ENCODE results near the gene CYTH1. TPM values are rescaled to one million over a fixed set of nuclear protein-coding genes. Genes with fewer than 3 reads are reported as not detected.

Gene CYTH1
- polyA plus RNA-seq, 2 of the 4 experiments (the other 2 are of a cell fraction), result 38.5 to 46.2 TPM

DNA sequence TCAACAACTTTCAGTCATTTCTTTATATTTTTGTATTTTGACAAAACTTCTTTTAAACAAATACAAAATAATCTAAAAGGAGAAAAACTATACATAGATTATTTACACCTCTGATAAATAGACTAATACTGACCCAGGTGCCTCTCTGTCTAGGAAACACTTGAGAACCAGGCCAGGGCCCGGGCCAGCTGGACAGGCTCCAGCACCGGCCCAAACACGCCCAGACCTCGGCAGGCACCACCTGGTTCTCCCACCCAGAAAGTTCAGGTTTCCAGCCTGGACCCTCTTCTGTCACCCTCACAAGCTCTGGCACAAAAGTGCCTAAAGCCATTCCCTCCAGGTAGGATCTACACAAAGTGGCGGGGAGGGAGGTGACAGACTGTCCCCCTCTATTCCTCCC, 107.9 kb downstream of the CYTH1 start:
- TF ChIP-seq PHF8 (IDR thresholded peaks at IDR 0.05; ENCODE audit: borderline replicate concordance, low read depth) (no peak), RAD21 (conservative IDR thresholded peaks at IDR 0.05 in 1 of 2, IDR thresholded peaks at IDR 0.05 in 1 of 2) (no peak), FOSL2 (IDR thresholded peaks at IDR 0.05) (no peak), FOSL2 (CRISPR knock-in tag; IDR thresholded peaks at IDR 0.05) (no peak), KDM5A (IDR thresholded peaks at IDR 0.05) (no peak), ZFP36 (IDR thresholded peaks at IDR 0.05; ENCODE audit: borderline replicate concordance, partially characterized antibody) (no peak), ZSCAN20 (CRISPR knock-in tag; IDR thresholded peaks at IDR 0.05) (no peak), MAZ (IDR thresholded peaks at IDR 0.05; ENCODE audit: borderline replicate concordance, low read depth, low read length) (no peak), SREBF2 (IDR thresholded peaks at IDR 0.05) (no peak), ZNF302 (CRISPR knock-in tag; IDR thresholded peaks at IDR 0.05) (no peak), HOXA7 (CRISPR knock-in tag; IDR thresholded peaks at IDR 0.05) (no peak), CBX8 (IDR thresholded peaks at IDR 0.05) (no peak), HDAC2 (IDR thresholded peaks at IDR 0.05) (no peak), CBX2 (IDR thresholded peaks at IDR 0.05; ENCODE audit: borderline replicate concordance, low read depth) (no peak), FOXS1 (CRISPR knock-in tag; IDR thresholded peaks at IDR 0.05) (no peak), HOXB13 (CRISPR knock-in tag; IDR thresholded peaks at IDR 0.05; ENCODE audit: low read depth) (no peak), CEBPB (IDR thresholded peaks at IDR 0.05) (no peak)
- TF ChIP-seq, protein P1, sequence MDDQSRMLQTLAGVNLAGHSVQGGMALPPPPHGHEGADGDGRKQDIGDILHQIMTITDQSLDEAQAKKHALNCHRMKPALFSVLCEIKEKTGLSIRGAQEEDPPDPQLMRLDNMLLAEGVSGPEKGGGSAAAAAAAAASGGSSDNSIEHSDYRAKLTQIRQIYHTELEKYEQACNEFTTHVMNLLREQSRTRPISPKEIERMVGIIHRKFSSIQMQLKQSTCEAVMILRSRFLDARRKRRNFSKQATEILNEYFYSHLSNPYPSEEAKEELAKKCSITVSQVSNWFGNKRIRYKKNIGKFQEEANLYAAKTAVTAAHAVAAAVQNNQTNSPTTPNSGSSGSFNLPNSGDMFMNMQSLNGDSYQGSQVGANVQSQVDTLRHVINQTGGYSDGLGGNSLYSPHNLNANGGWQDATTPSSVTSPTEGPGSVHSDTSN (IDR thresholded peaks at IDR 0.05), result no peak
- TF ChIP-seq, protein P2, sequence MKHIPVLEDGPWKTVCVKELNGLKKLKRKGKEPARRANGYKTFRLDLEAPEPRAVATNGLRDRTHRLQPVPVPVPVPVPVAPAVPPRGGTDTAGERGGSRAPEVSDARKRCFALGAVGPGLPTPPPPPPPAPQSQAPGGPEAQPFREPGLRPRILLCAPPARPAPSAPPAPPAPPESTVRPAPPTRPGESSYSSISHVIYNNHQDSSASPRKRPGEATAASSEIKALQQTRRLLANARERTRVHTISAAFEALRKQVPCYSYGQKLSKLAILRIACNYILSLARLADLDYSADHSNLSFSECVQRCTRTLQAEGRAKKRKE (CRISPR knock-in tag; IDR thresholded peaks at IDR 0.05; ENCODE audit: low read depth), result no peak
- TF ChIP-seq, protein P3, sequence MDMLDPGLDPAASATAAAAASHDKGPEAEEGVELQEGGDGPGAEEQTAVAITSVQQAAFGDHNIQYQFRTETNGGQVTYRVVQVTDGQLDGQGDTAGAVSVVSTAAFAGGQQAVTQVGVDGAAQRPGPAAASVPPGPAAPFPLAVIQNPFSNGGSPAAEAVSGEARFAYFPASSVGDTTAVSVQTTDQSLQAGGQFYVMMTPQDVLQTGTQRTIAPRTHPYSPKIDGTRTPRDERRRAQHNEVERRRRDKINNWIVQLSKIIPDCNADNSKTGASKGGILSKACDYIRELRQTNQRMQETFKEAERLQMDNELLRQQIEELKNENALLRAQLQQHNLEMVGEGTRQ (IDR thresholded peaks at IDR 0.05), result no peak
- TF ChIP-seq, protein P4, sequence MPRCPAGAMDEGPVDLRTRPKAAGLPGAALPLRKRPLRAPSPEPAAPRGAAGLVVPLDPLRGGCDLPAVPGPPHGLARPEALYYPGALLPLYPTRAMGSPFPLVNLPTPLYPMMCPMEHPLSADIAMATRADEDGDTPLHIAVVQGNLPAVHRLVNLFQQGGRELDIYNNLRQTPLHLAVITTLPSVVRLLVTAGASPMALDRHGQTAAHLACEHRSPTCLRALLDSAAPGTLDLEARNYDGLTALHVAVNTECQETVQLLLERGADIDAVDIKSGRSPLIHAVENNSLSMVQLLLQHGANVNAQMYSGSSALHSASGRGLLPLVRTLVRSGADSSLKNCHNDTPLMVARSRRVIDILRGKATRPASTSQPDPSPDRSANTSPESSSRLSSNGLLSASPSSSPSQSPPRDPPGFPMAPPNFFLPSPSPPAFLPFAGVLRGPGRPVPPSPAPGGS (IDR thresholded peaks at IDR 0.05), result no peak
- H3K4me2 ChIP-seq, result no peak overlapping the region
- no peak for ATAC-seq
- DNase-seq (ENCODE audit: low read depth in 1 of 2, low spot score in 1 of 2), result no peak
- FAIRE-seq, result no peak
- 87% methylated on average over 5 of the region's 5 CpGs for WGBS (ENCODE audit: missing lambda C conversion rate)
- no peaks in the 10 kb centered on the region for H3K9me3 ChIP-seq
- H3K27ac ChIP-seq, result peak overlapping the region in 1 of 2 experiments; percentile 65; a peak in 3 of 6 replicates
- peaks cover 42% of the 10 kb centered on the region for H3K4me1 ChIP-seq
- POLR2A ChIA-PET, result interaction anchor here (1.2 kb wide), 1 partner anchor 9 kb away, joined by 3 read pairs; no protein-coding TSS in a partner anchor
- H3K4me3 ChIP-seq, result no peak overlapping the region
- CTCF ChIA-PET, result interaction anchor here (0.7 to 7.1 kb wide), 8 partner anchors 9 to 177 kb away, joined by 3 to 69 read pairs (median 5); no protein-coding TSS in a partner anchor

DNA sequence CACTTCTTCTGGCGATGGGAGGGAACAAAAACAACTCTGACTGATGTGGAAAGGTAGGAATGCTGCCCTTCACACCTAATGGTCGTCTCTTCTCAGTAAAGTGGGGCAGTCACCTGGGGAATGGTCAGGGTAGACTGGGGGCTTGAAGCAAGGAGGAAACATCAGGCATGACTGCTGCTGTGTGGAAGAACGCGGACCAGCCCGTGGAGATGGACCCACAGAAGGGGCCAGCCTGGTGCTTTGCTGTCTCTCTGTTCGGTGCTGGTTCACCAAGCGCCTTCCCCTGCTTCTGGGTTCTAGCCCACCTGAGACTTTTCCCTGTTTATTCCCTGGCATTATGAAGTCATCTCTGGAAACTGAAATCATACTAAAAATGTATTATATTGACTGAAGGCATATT, 108.7 kb downstream of the CYTH1 start:
- peaks cover 37% of the 10 kb centered on the region for H3K4me1 ChIP-seq
- no peak for TF ChIP-seq HOXA7 (CRISPR knock-in tag; IDR thresholded peaks at IDR 0.05)

More for the DNA sequence above, 108.7 kb downstream of the CYTH1 start:
- Histone ChIP-seq H3K4me2 (peak overlapping the region; percentile 39; the same call in 2 of the 3 replicates), H3K27ac (peak overlapping the region; percentile 46 to 67; a peak in 5 of 6 replicates), H3K9me3 (no peaks in the 10 kb centered on the region), H3K4me3 (no peak overlapping the region)
- POLR2A ChIA-PET, result no interaction called here
- CTCF ChIA-PET, result interaction anchor here (1.4 to 1.7 kb wide), 2 partner anchors 32 to 35 kb away, joined by 4 to 7 read pairs; no protein-coding TSS in a partner anchor
- ATAC-seq (no peak), DNase-seq (ENCODE audit: low read depth in 1 of 2, low spot score in 1 of 2) (no peak), FAIRE-seq (peak; percentile 7)
- 89% methylated on average over 7 of the region's 7 CpGs for WGBS (ENCODE audit: missing lambda C conversion rate)
